T-cell (primary cell): Measurements from ENCODE around the gene PLCL2. TPM values are rescaled to one million over a fixed set of nuclear protein-coding genes. Genes with fewer than 3 reads are reported as not detected.

Experiments
- ATAC-seq, 4 experiments: fragments of 200-7000 bp in 3 of 4; fragments of 150-1000 bp in 1 of 4; cut with Tn5 transposase; replicated peaks in 1 of 4; 1 replicate in 3 of 4; 2 replicates in 1 of 4; pipeline ENCODE4 v1.10.0; 2021; ENCODE audit warnings: moderate library complexity in 3 of 4, mild to moderate bottlenecking in 2 of 4, moderate number of reproducible peaks in 1 of 4
- CTCF ChIA-PET, 2 donors: fragments of 300-600 bp; sonication (Branson Sonifier 250); formaldehyde crosslinking; loops; one replicate each; lab custom pipeline; 2022; ENCODE audit warnings: antibody characterized with exemption in 2 of 2; lab: Charles Lee
- POLR2A ChIA-PET, 2 donors: fragments of 300-600 bp; sonication (Branson Sonifier 250); formaldehyde crosslinking; loops; one replicate each; lab custom pipeline; 2022; ENCODE audit warnings: antibody characterized with exemption in 2 of 2; lab: Charles Lee
- DNase-seq, 35 experiments: peaks; one replicate each; pipeline versions ENCODE4 v3.0.0 to v3.0.0-alpha.2; 2013 to 2023
- H3K27ac ChIP-seq: one replicate; pipeline ENCODE4 v1.5.1; 2013; ENCODE audit warnings: low read length
- H3K27me3 ChIP-seq, 2 experiments: replicated peaks in 1 of 2; 1 replicate in 1 of 2; 2 replicates in 1 of 2; pipeline versions ENCODE4 v1.6.1 to v1.7.0; 2013; ENCODE audit warnings: low read length in 1 of 2, mixed read lengths in 1 of 2; ENCODE audit not compliant: control insufficient read depth in 2 of 2, insufficient read depth in 2 of 2; ENCODE audit errors: extremely low read depth in 1 of 2
- H3K36me3 ChIP-seq, 2 donors: 1 replicate in 1 of 2; 2 replicates in 1 of 2; pipeline versions ENCODE4 v1.6.1 to v1.7.0; 2013; ENCODE audit warnings: low read length in 1 of 2; ENCODE audit not compliant: control insufficient read depth in 2 of 2, insufficient read depth in 1 of 2; ENCODE audit errors: extremely low read depth in 1 of 2
- H3K4me1 ChIP-seq, 2 experiments: 1 replicate in 1 of 2; 2 replicates in 1 of 2; pipeline versions ENCODE4 v1.6.1 to v1.7.0; 2013; ENCODE audit warnings: low read length in 2 of 2, mixed read lengths in 1 of 2; ENCODE audit not compliant: insufficient read depth in 2 of 2, control insufficient read depth in 1 of 2; ENCODE audit errors: extremely low read depth in 1 of 2
- H3K4me3 ChIP-seq, 2 donors: 1 replicate in 1 of 2; 2 replicates in 1 of 2; pipeline versions ENCODE4 v1.5.1 to v1.7.0; 2013; ENCODE audit warnings: mild to moderate bottlenecking in 2 of 2, low read length in 1 of 2, moderate library complexity in 1 of 2; ENCODE audit not compliant: control insufficient read depth in 1 of 2; ENCODE audit errors: extremely low read depth in 1 of 2
- H3K9me3 ChIP-seq: 2 replicates; pipeline ENCODE4 v1.7.0; 2013
- H3K27ac Mint-ChIP-seq, 2 donors: one replicate each; pipeline ENCODE4 v1.8.0; 2020 to 2021; ENCODE audit warnings: mild to moderate bottlenecking in 2 of 2, mixed read lengths in 2 of 2
- H3K27me3 Mint-ChIP-seq, 2 donors: one replicate each; pipeline ENCODE4 v1.8.0; 2021 to 2022; ENCODE audit warnings: mixed read lengths in 2 of 2
- H3K36me3 Mint-ChIP-seq: one replicate; pipeline ENCODE4 v1.8.0; 2021; ENCODE audit warnings: mixed read lengths
- H3K4me1 Mint-ChIP-seq, 3 donors: one replicate each; pipeline ENCODE4 v1.8.0; 2020 to 2022; ENCODE audit warnings: mixed read lengths in 3 of 3, mild to moderate bottlenecking in 1 of 3
- H3K4me3 Mint-ChIP-seq, 3 donors: one replicate each; pipeline ENCODE4 v1.8.0; 2020 to 2022; ENCODE audit warnings: mild to moderate bottlenecking in 3 of 3, mixed read lengths in 3 of 3, moderate library complexity in 3 of 3
- H3K9me3 Mint-ChIP-seq, 3 donors: one replicate each; pipeline ENCODE4 v1.8.0; 2020 to 2022; ENCODE audit warnings: mixed read lengths in 3 of 3
- WGBS: methylation state at CpG from one replicate; pipeline ENCODE4 v1.1.5; 2013; ENCODE audit warnings: missing lambda C conversion rate; ENCODE audit not compliant: insufficient coverage; 5-methylcytosine and 5-hydroxymethylcytosine counted together
- total RNA-seq, 35 experiments: library from RNA in 6 of 35; stranded (reverse) in 6 of 35; fragments of 120-200 nt in 1 of 35; gene quantifications; one replicate each; pipeline versions ENCODE4 v1.2.1 to v1.2.4 and lab custom pipeline; 2013 to 2026

Gene PLCL2
- total RNA-seq, 5 donors from 2014 or later (not counting 1 experiment from before 2014, with no cell fraction given) = 53.4 to 68.1 (median 60.9) TPM

DNA sequence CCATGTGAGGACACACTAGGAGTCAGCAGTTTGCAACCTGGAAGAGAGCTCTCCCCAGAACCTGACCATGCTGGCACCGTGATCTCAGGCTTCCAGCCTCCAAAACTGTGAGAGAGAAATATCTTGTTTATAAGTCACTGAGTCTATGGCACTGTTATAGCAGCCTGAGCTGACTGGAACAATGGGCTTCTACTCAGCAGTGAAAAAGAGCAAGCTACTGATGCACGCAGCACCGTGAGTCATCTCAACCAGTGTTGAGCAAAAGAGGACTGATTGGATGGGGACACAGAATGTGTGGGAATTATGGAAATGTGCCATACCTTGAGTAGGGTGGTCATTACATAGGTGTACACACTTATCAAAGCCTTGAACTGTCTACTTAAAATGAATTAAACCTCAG is 230.4 kb downstream of the PLCL2 start:
- Histone ChIP-seq H3K27me3 (no peaks in the 10 kb centered on the region), H3K36me3 (no peaks in the 10 kb centered on the region), H3K4me1 (no peaks in the 10 kb centered on the region), H3K27ac (no peak overlapping the region), H3K4me3 (no peak overlapping the region), H3K9me3 (no peaks in the 10 kb centered on the region)
- CTCF ChIA-PET = no interaction called here
- no peak overlapping the region for H3K4me3 Mint-ChIP-seq
- DNase-seq = no peak
- H3K4me1 Mint-ChIP-seq = peaks cover 0 to 6% (median 4%) of the 10 kb centered on the region in 3 donors
- no peak overlapping the region for H3K27ac Mint-ChIP-seq
- no peaks in the 10 kb centered on the region for H3K9me3 Mint-ChIP-seq
- ATAC-seq = no peak
- H3K27me3 Mint-ChIP-seq = no peaks in the 10 kb centered on the region
- POLR2A ChIA-PET = no interaction called here
- no peaks in the 10 kb centered on the region for H3K36me3 Mint-ChIP-seq
- no CpG with 5 or more reads among the region's 3 CpGs for WGBS

GRCh38 chr3:17116007-17116600 is 231.3 kb downstream of the PLCL2 start:
- H3K27me3 ChIP-seq = no peaks in the 10 kb centered on the region
- no peaks in the 10 kb centered on the region for H3K36me3 ChIP-seq
- CTCF ChIA-PET = interaction anchor here in 1 of 2 donors (0.6 kb wide), 1 partner anchor 722 kb away, joined by 4 read pairs; no protein-coding TSS in a partner anchor
- 100% methylated on average over 2 of the region's 8 CpGs for WGBS
- no peaks in the 10 kb centered on the region for H3K4me1 ChIP-seq
- Mint-ChIP-seq H3K27me3 (no peaks in the 10 kb centered on the region), H3K4me3 (no peak overlapping the region), H3K9me3 (no peaks in the 10 kb centered on the region), H3K36me3 (no peaks in the 10 kb centered on the region), H3K4me1 (peaks cover 0 to 6% (median under 1%) of the 10 kb centered on the region in 3 donors), H3K27ac (no peak overlapping the region)
- ATAC-seq (no peak), DNase-seq (no peak)
- H3K27ac ChIP-seq = no peak overlapping the region
- H3K9me3 ChIP-seq = no peaks in the 10 kb centered on the region
- POLR2A ChIA-PET = no interaction called here
- no peak overlapping the region for H3K4me3 ChIP-seq

DNA sequence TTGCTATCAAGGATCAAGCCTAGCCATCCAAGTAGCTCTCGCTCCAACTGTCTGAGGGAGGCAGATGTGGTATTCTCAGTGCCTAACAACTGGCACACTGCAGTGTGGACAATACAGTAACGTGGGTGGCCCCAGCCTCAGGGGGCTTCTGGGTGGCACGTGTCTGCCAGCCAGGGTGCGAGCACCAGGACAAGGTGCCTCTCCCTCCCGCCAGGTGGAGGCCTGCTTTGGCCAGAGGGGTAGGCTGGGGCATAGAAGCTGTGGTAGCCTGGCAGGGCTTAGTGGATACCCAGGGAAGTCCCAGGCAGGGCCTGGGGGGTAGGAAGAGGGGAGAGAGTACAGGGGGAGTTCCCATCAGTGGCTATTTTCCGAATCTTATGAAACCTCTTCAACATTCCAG is 234.0 kb downstream of the PLCL2 start:
- peak in 1 of 4 experiments; percentile 17 for ATAC-seq
- peaks cover 5% of the 10 kb centered on the region for H3K36me3 Mint-ChIP-seq
- Histone ChIP-seq H3K27me3 (no peaks in the 10 kb centered on the region), H3K4me3 (no peak overlapping the region), H3K27ac (no peak overlapping the region), H3K4me1 (no peaks in the 10 kb centered on the region), H3K9me3 (no peaks in the 10 kb centered on the region), H3K36me3 (no peaks in the 10 kb centered on the region)
- 98% methylated on average over 5 of the region's 6 CpGs for WGBS
- no peaks in the 10 kb centered on the region for H3K27me3 Mint-ChIP-seq
- POLR2A ChIA-PET = no interaction called here
- H3K4me3 Mint-ChIP-seq = no peak overlapping the region
- no peak overlapping the region for H3K27ac Mint-ChIP-seq
- CTCF ChIA-PET = no interaction called here
- H3K9me3 Mint-ChIP-seq = peaks cover 0 to 5% (median 0%) of the 10 kb centered on the region in 3 donors
- peaks cover 0 to 6% (median 0%) of the 10 kb centered on the region in 3 donors for H3K4me1 Mint-ChIP-seq
- DNase-seq = no peak

DNA sequence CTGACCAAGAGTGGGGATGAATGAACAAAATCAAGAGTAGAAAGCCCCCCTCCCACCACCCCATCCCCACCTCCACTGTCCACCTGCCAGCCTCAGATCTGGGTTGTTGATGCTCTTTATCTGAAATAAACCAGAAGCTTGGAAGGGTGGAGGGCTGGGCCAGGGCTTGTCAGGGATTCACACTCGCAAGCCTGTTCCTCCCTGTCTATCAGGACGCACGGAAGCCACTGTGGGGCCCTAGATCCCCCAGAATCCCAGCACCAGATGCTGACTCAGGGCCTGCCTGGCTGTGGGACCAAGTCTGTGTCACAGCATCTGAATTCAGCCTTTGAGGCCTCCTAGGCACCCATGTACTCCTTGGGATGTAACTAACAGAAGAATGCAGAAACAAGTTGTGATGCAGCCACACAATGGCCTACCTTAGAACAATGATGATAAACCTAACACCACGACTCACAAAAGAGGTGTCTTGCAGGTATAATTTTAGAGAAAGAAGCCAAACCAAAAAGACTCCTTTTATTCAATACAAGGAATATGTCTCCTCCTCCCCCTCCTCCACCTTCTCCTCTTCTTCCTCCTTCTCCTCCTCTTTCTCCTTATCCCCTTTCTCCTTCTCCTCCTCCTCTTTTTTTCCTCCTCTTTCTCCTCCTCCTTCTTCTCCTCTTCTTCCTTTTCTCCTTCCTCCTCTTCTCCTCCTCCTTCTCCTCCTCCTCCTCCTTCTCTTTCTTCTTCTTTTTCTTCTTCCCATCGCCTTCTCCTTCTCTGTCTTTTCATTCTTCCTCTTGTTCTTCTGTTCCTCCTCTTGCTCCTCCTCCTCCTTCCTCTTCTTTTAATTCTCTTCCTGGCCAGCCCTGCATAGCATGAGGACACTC is 234.7 kb downstream of the PLCL2 start:
- no peak overlapping the region for H3K27ac Mint-ChIP-seq
- H3K27me3 ChIP-seq = no peaks in the 10 kb centered on the region

DNA sequence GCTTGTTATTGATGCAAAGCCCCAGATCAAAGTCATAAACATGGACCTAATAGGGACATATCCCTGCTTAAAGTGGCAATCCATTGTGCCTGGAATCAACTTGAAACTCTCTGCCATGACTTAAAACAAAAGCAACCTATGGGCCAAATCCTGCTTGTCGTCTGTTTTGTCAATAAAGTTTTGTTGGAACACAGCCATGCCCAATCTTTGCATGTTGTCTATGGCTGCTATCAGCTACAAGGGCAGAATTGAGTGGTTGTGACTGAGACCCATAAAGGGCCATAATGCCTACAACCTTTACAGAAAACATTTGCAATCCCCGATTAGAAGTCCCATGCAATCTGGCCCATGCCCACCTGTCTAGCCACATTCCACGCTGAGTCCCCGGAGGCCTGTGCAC is 235.4 kb downstream of the PLCL2 start:
- ATAC-seq = no peak
- no peak overlapping the region for H3K27ac Mint-ChIP-seq

More for the DNA sequence above, 234.7 kb downstream of the PLCL2 start:
- Histone ChIP-seq H3K9me3 (no peaks in the 10 kb centered on the region), H3K4me1 (no peaks in the 10 kb centered on the region), H3K36me3 (no peaks in the 10 kb centered on the region), H3K4me3 (no peak overlapping the region), H3K27ac (no peak overlapping the region)
- ChIA-PET CTCF (no interaction called here), POLR2A (no interaction called here)
- no peak overlapping the region for H3K4me3 Mint-ChIP-seq
- ATAC-seq (no peak), DNase-seq (no peak)
- H3K36me3 Mint-ChIP-seq = peaks cover 5% of the 10 kb centered on the region
- peaks cover 0 to 6% (median 0%) of the 10 kb centered on the region in 3 donors for H3K4me1 Mint-ChIP-seq
- 86% methylated on average over 5 of the region's 5 CpGs for WGBS
- H3K9me3 Mint-ChIP-seq = peaks cover 0 to 5% (median 0%) of the 10 kb centered on the region in 3 donors
- no peaks in the 10 kb centered on the region for H3K27me3 Mint-ChIP-seq

DNA sequence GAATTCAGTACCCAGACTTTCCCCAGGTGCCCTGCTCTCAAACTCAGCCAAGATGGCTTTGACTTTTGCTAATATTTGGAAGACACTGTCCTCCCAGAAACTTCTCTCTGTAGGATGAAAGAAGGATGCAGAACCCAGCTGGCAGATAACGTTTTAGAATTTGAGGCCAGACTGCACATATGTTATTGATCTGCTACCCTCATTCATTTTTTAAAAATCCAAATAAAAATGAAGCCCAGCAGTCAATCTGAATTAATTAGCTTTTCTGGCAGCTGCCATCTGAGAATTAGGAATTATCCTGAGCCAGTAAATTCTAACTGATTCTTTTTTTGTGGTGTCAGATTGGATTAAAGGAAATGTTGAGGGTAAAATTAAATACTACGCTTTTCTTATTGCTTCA is 236.6 kb downstream of the PLCL2 start:
- Mint-ChIP-seq H3K27ac (no peak overlapping the region), H3K4me1 (peaks cover 0 to 6% (median 0%) of the 10 kb centered on the region in 3 donors), H3K9me3 (peaks cover 0 to 5% (median 0%) of the 10 kb centered on the region in 3 donors), H3K4me3 (no peak overlapping the region), H3K36me3 (peaks cover 5% of the 10 kb centered on the region), H3K27me3 (no peaks in the 10 kb centered on the region)
- POLR2A ChIA-PET = no interaction called here
- ATAC-seq (no peak), DNase-seq (no peak)
- Histone ChIP-seq H3K9me3 (no peaks in the 10 kb centered on the region), H3K4me1 (no peaks in the 10 kb centered on the region), H3K4me3 (no peak overlapping the region), H3K27ac (no peak overlapping the region), H3K36me3 (no peaks in the 10 kb centered on the region), H3K27me3 (no peaks in the 10 kb centered on the region)
- CTCF ChIA-PET = no interaction called here
- no CpG with 5 or more reads among the region's 2 CpGs for WGBS

More for the DNA sequence above, 235.4 kb downstream of the PLCL2 start:
- WGBS = 86% methylated on average over 4 of the region's 4 CpGs
- Histone ChIP-seq H3K36me3 (no peaks in the 10 kb centered on the region), H3K27ac (no peak overlapping the region), H3K4me3 (no peak overlapping the region), H3K4me1 (no peaks in the 10 kb centered on the region), H3K27me3 (no peaks in the 10 kb centered on the region), H3K9me3 (no peaks in the 10 kb centered on the region)
- Mint-ChIP-seq H3K9me3 (peaks cover 0 to 5% (median 0%) of the 10 kb centered on the region in 3 donors), H3K27me3 (no peaks in the 10 kb centered on the region), H3K4me3 (no peak overlapping the region), H3K4me1 (peaks cover 0 to 6% (median 0%) of the 10 kb centered on the region in 3 donors), H3K36me3 (peaks cover 5% of the 10 kb centered on the region)
- DNase-seq = no peak
- ChIA-PET POLR2A (no interaction called here), CTCF (no interaction called here)
